HG03025 (cell line): Measurements from ENCODE around the gene CRYGA.
"Not testable (repeated sequence)": the region's sequence is repeated elsewhere in the genome, so short reads cannot be mapped to it uniquely, and the experiment has no call there.

Experiments
- ATAC-seq: cut with Tn5 transposase; IDR thresholded peaks from one replicate; pipeline ENCODE4 v1.9.1; 2021; ENCODE audit warnings: mild to moderate bottlenecking, moderate library complexity; ENCODE audit not compliant: unreplicated experiment, low FRiP score

CRYGA gene

DNA sequence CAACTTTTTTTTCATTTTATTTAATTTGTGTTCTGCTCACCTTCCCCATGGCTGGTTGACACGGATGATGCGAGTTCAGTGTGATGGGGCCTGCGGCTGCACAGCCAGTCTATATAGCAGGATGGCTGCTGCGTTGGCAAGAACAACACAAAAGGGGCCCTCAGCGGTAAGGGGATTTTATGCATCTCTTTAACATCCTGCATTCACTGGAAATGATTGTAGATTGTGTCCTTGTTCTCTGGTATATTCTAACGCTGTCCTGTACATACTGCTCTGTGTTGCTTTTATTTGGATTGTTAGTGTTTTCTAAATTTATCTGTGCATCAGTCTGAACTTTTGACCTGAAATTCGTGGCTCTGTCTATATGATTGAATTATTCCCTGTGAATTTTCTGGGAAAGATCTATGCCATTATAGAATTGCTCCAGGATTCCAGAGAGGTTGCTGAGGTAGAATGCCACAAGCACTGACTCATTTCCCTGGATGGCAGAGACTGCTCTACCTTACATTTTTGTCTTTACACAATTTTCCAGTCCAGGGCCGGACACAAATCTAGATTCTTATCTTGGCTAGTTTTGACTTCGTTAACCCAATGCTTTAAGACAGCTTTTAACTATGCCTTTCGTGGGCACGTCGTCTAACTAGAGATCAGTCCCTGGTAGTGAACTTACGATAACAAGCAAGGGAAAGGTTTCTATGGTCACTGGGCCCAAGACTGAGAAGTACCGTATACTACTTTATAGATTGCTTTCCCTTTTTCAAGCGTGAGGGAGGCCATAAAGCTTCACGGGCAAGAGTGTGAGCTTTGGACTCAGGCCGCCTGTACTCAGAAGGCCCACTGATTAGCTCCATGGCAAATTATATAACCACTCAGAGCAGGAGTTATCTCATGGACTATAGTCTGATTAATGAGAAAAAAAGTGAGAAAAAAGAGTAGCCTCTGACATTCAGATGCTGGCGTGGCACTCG, 33.4 kb downstream of the CRYGA start, which contains the start of gene CRYGC:
TSS of gene CRYGC (minus strand) at position 85 of the 968 bp plus-strand sequence. CDS start at position 49, 36 bp downstream.
- ATAC-seq: no peak

DNA sequence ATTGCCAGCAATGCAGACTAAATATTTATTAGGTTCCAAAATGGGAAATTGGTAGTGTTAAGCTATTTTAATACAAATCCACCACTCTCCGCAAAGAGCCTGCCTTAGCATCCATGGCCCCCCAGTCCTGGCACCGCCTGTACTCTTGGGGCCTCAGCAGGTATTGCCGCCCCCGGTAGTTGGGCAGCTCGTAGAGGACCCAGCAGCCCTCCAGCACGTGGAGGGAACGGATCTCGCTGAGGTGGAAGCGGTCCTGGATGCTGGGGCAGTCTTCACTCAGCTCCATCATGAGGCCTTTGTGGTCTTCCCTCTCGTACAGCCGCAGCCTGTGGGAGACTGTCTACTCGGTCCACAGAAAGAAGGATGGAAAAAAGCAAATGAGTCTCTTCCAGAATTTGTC, 35.3 kb downstream of the CRYGA start:
- ATAC-seq: no peak

DNA sequence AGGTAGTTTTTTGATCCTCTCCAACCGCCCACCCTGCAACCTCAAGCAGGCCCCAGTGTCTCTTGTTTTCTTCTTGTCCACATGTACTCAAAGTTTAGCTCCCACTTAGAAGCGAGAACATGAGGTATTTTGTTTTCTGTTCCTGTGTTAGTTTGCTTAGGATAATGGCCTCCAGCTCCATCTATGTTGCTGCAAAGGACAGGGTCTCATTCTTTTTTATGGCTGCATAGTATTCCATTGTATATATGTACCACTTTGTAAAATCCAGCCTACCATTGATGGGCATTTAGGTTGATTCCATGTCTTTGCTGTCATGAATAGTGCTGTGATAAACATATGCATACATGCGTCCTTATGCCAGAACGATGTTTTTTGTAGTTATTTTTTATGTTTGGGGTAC, 36.3 kb downstream of the CRYGA start:
- no peak for ATAC-seq

DNA sequence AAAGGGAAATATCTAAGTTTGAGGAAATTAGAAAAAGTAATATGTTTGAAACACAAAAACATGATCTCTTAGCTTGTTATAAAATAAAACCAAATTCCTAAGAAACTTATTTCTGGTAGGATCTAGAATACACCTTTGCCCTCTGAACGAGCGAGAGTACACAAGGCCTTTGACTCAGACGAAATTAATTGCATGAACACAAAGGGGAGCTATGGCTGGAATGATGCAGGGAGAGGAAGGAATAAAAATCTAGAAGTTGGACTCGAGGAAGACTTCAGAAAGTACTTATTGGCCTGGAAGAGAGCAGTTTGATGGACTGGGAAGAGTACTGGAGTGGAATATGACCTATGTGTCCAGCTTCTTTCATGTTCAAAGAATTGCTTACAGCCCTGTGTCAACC, 38.1 kb downstream of the CRYGA start:
- ATAC-seq: no peak

DNA sequence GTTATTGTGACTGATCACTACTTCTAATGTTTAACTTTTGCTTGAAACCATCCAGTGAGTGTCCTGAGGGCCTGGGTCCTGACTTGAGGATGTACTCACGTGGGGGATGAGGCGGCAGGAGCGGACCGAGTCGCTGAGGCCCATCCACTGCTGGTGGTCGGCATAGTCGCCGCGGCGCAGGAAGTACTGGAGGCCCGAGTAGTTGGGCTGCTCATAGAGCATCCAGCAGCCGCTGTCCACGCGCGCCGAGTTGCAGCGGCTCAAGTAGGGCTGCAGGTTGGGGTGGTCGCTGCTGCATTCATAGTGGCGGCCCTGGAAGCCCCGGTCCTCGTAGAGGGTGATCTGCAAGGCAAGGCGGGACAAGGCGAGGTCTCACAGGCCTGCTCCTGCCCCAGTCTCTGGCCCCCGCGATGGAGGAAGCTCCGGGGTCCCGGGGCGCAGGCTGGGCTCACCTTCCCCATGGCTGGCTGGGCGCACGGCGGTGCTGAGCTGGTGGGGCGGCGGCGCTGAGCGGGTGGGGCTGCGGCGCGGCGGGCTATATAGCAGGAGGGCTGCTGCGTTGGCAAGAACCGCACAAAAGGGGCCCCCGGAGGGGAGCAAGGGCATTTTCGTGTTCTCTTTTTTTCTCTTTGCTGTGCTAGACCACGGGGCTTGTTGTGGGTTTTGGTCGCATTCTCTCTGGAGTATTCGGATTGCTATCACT, 39.2 kb downstream of the CRYGA start, which contains the start of gene CRYGD:
TSS of gene CRYGD (minus strand) at position 512 of the 703 bp plus-strand sequence. CDS start at position 461, 51 bp downstream.
- not testable (repeated sequence) for ATAC-seq

DNA sequence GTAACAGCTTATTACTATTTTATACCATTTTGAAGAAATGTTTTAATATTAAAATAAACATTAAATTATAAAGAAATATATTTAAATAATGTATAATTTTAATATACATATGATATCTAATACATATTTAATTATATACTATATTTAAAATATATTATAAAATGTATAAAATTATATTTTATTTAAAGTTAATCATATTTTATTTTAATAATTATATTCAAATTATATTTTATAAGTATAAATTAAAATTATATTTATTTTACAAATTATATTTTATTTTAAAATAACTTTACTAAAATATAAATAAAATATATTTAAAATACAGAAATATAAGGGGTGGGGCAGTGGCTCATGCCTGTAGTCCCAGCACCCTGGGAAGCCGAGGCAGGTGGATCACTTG, 41.1 kb downstream of the CRYGA start:
- no peak for ATAC-seq

DNA sequence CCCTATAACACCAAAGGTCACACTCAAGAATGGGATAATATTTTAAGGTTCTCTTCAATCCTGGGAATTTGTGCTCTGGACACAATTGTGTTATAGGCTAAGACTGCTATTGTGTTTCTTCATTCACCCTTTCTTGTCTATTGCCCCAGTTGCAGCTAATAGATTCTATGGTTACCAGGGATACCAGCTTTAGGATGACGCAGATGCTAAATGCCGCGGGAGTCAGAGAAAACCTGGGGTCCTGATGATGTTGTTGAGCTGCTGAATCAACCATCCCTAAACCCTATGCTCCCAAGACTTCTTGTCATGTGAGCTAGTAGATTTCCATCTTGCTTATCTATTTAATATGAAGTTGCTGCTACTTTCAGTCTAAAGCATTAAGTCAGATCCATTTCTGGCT, 44.5 kb downstream of the CRYGA start:
- ATAC-seq: no peak

DNA sequence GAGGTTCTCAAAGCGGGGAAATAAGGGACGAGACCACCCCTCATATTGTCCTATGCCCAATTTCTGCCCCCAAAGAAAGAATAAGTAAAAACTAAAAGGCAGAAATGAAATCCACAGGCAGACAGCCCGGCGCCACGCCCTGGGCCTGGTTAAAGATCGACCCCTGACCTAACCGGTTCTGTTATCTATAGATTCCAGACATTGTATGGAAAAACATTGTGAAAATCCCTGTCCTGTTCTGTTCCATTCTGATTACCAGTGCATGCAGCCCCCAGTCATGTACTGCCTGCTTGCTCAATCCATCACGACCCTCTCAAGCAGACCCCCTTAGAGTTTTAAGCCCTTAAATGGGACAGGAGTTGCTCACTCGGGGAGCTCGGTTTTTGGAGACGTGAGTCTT, 46.0 kb downstream of the CRYGA start:
- ATAC-seq: not testable (repeated sequence)

DNA sequence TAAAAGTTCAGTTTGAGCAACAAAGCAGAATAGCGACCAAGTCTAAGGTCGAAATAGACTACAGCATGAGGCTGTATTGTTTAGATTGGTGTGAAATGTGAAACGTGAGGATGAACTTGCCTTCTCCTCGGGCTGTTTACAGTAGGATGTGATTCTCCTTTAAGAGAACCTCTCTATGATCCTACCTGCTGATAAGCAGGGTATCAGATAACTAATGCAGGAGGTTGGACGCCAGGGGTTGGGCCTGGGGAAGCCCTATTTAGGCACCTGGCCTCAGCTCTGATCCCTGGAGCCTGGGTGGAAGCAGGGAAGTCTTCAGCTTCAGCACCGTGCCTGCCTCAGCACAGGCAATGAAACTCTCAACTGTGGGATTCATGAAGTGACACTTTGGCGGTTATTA, 50.4 kb downstream of the CRYGA start:
- ATAC-seq: no peak

DNA sequence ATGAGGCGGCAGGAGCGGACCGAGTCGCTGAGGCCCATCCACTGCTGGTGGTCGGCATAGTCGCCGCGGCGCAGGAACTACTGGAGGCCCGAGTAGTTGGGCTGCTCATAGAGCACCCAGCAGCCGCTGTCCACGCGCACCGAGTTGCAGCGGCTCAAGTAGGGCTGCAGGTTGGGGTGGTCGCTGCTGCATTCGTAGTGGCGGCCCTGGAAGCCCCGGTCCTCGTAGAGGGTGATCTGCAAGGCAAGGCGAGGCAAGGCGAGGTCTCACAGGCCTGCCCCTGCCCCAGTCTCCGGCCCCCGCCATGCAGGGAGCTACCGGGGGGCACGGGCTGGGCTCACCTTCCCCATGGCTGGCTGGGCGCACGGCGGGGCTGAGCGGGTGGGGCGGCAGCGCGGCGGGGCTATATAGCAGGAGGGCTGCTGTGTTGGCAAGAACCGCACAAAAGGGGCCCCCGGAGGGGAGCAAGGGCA, 51.1 kb downstream of the CRYGA start:
- not testable (repeated sequence) for ATAC-seq
